GM19025 (cell line): ENCODE measurements around the gene CDC42EP1.
"Not testable (repeated sequence)": the region's sequence is repeated elsewhere in the genome, so short reads cannot be mapped to it uniquely, and the experiment has no call there.

Source experiments
- ATAC-seq: cut with Tn5 transposase; IDR thresholded peaks from one replicate; pipeline ENCODE4 v1.9.1; 2021; ENCODE audit warnings: mild to moderate bottlenecking, low read depth, moderate library complexity; ENCODE audit not compliant: unreplicated experiment

The CDC42EP1 gene

GRCh38 chr22:37559901-37560607 lies at the start of gene CDC42EP1:
Gene CDC42EP1 (plus strand): TSS chr22:37560480. CDS start chr22:37566350, 5,870 bp downstream.
- ATAC-seq = no peak

GRCh38 chr22:37511395-37512104 lies 48.7 kb upstream of the CDC42EP1 start:
- no peak for ATAC-seq

- ATAC-seq = no peak
Measured at GRCh38 chr22:37514526-37515051, 45.7 kb upstream of the CDC42EP1 start.

GRCh38 chr22:37515901-37516300 lies 44.4 kb upstream of the CDC42EP1 start:
- ATAC-seq = no peak

- ATAC-seq = no peak
Measured at GRCh38 chr22:37516456-37516855, 43.8 kb upstream of the CDC42EP1 start.

- no peak for ATAC-seq
Measured at GRCh38 chr22:37517826-37518450, 42.3 kb upstream of the CDC42EP1 start.

GRCh38 chr22:37518509-37519267 lies 41.6 kb upstream of the CDC42EP1 start:
- ATAC-seq = no peak

- ATAC-seq = no peak
Measured at GRCh38 chr22:37519268-37520195, 40.7 kb upstream of the CDC42EP1 start, which contains the start of gene CARD10. Gene CARD10 (minus strand): TSS chr22:37519415. CDS start chr22:37519200, 215 bp downstream.

- no peak for ATAC-seq
Measured at GRCh38 chr22:37520776-37521191, 39.5 kb upstream of the CDC42EP1 start.

- no peak for ATAC-seq
Measured at GRCh38 chr22:37521236-37521739, 39.0 kb upstream of the CDC42EP1 start.

GRCh38 chr22:37522482-37522881 lies 37.8 kb upstream of the CDC42EP1 start:
- ATAC-seq = no peak

- ATAC-seq = no peak
Measured at GRCh38 chr22:37525073-37525745, 35.1 kb upstream of the CDC42EP1 start.

- ATAC-seq = no peak
Measured at GRCh38 chr22:37525746-37526350, 34.4 kb upstream of the CDC42EP1 start.

- no peak for ATAC-seq
Measured at GRCh38 chr22:37526376-37526775, 33.9 kb upstream of the CDC42EP1 start.

GRCh38 chr22:37527081-37527752 lies 33.1 kb upstream of the CDC42EP1 start:
- not testable (repeated sequence) for ATAC-seq

GRCh38 chr22:37527952-37528351 lies 32.3 kb upstream of the CDC42EP1 start:
- ATAC-seq = not testable (repeated sequence)

- no peak for ATAC-seq
Measured at GRCh38 chr22:37529652-37530345, 30.5 kb upstream of the CDC42EP1 start.
